ENCODE data around the gene RAB3C. TPM values are rescaled to one million over a fixed set of nuclear protein-coding genes. Genes with fewer than 3 reads are reported as not detected.

The RAB3C gene
- total and polyA plus RNA-seq, 2 donors (not counting 1 experiment from before 2014, with no cell fraction given), result not detected

GRCh38 chr5:58804291-58804690 is 221.4 kb downstream of the RAB3C start:
- Histone ChIP-seq H2AFZ (ENCODE audit: low read length) (no peak overlapping the region), H3K9ac (ENCODE audit: insufficient read depth, low read length) (no peak overlapping the region), H3K4me3 (replicated peaks in 1 of 4; ENCODE audit: control extremely low read depth in 1 of 4, insufficient read depth in 1 of 4, low read depth in 3 of 4, low read length in 4 of 4) (no peak overlapping the region), H3K27me3 (ENCODE audit: control insufficient read depth, insufficient read depth, low read length) (no peaks in the 10 kb centered on the region), H3K27ac (ENCODE audit: insufficient read depth, low read length) (no peak overlapping the region), H4K20me1 (ENCODE audit: control insufficient read depth, extremely low read depth, insufficient read depth, low read length) (no peaks in the 10 kb centered on the region), H3K4me2 (ENCODE audit: extremely low read depth, insufficient read depth, low read length) (no peak overlapping the region), H3K79me2 (ENCODE audit: control insufficient read depth, insufficient read depth, low read length) (no peaks in the 10 kb centered on the region), H3K9me3 (ENCODE audit: control insufficient read depth, insufficient read depth, low read depth, low read length) (no peaks in the 10 kb centered on the region), H3K36me3 (ENCODE audit: control insufficient read depth, insufficient read depth, low read length) (no peaks in the 10 kb centered on the region), H3K4me1 (ENCODE audit: control insufficient read depth, extremely low read depth, insufficient read depth, low read length) (no peaks in the 10 kb centered on the region)
- no peak for DNase-seq (ENCODE audit: low read depth in 2 of 2)
- no peak for TF ChIP-seq CTCF (conservative IDR thresholded peaks at IDR 0.05 in 1 of 2, IDR thresholded peaks at IDR 0.05 in 1 of 2; ENCODE audit: low read depth in 1 of 2, low read length in 2 of 2)
- no peak for TF ChIP-seq EZH2 (IDR thresholded peaks at IDR 0.05; ENCODE audit: low read length, missing control alignments)

GRCh38 chr5:58810086-58810485 is 227.2 kb downstream of the RAB3C start:
- DNase-seq (ENCODE audit: low read depth in 2 of 2), result no peak
- Histone ChIP-seq H3K79me2 (ENCODE audit: control insufficient read depth, insufficient read depth, low read length) (no peaks in the 10 kb centered on the region), H3K27ac (ENCODE audit: insufficient read depth, low read length) (no peak overlapping the region), H3K9me3 (ENCODE audit: control insufficient read depth, insufficient read depth, low read depth, low read length) (no peaks in the 10 kb centered on the region), H3K9ac (ENCODE audit: insufficient read depth, low read length) (no peak overlapping the region), H3K4me1 (ENCODE audit: control insufficient read depth, extremely low read depth, insufficient read depth, low read length) (no peaks in the 10 kb centered on the region), H3K36me3 (ENCODE audit: control insufficient read depth, insufficient read depth, low read length) (no peaks in the 10 kb centered on the region), H2AFZ (ENCODE audit: low read length) (no peak overlapping the region), H3K4me3 (replicated peaks in 1 of 4; ENCODE audit: control extremely low read depth in 1 of 4, insufficient read depth in 1 of 4, low read depth in 3 of 4, low read length in 4 of 4) (no peak overlapping the region), H3K27me3 (ENCODE audit: control insufficient read depth, insufficient read depth, low read length) (no peaks in the 10 kb centered on the region), H3K4me2 (ENCODE audit: extremely low read depth, insufficient read depth, low read length) (no peak overlapping the region), H4K20me1 (ENCODE audit: control insufficient read depth, extremely low read depth, insufficient read depth, low read length) (no peaks in the 10 kb centered on the region)
- TF ChIP-seq EZH2 (IDR thresholded peaks at IDR 0.05; ENCODE audit: low read length, missing control alignments) (no peak), CTCF (conservative IDR thresholded peaks at IDR 0.05 in 1 of 2, IDR thresholded peaks at IDR 0.05 in 1 of 2; ENCODE audit: low read depth in 1 of 2, low read length in 2 of 2) (no peak)

GRCh38 chr5:58813855-58814254 is 231.0 kb downstream of the RAB3C start:
- H3K4me1 ChIP-seq (ENCODE audit: control insufficient read depth, extremely low read depth, insufficient read depth, low read length), result no peaks in the 10 kb centered on the region
- H3K9me3 ChIP-seq (ENCODE audit: control insufficient read depth, insufficient read depth, low read depth, low read length), result no peaks in the 10 kb centered on the region
- H3K9ac ChIP-seq (ENCODE audit: insufficient read depth, low read length), result no peak overlapping the region
- no peak overlapping the region for H3K4me2 ChIP-seq (ENCODE audit: extremely low read depth, insufficient read depth, low read length)
- H3K27me3 ChIP-seq (ENCODE audit: control insufficient read depth, insufficient read depth, low read length), result no peaks in the 10 kb centered on the region
- TF ChIP-seq EZH2 (IDR thresholded peaks at IDR 0.05; ENCODE audit: low read length, missing control alignments) (no peak), CTCF (conservative IDR thresholded peaks at IDR 0.05 in 1 of 2, IDR thresholded peaks at IDR 0.05 in 1 of 2; ENCODE audit: low read depth in 1 of 2, low read length in 2 of 2) (no peak)
- H2AFZ ChIP-seq (ENCODE audit: low read length), result no peak overlapping the region
- H3K79me2 ChIP-seq (ENCODE audit: control insufficient read depth, insufficient read depth, low read length), result no peaks in the 10 kb centered on the region
- no peak overlapping the region for H3K4me3 ChIP-seq (replicated peaks in 1 of 4; ENCODE audit: control extremely low read depth in 1 of 4, insufficient read depth in 1 of 4, low read depth in 3 of 4, low read length in 4 of 4)
- H4K20me1 ChIP-seq (ENCODE audit: control insufficient read depth, extremely low read depth, insufficient read depth, low read length), result no peaks in the 10 kb centered on the region
- no peaks in the 10 kb centered on the region for H3K36me3 ChIP-seq (ENCODE audit: control insufficient read depth, insufficient read depth, low read length)
- no peak overlapping the region for H3K27ac ChIP-seq (ENCODE audit: insufficient read depth, low read length)
- no peak for DNase-seq (ENCODE audit: low read depth in 2 of 2)
